Activated naive CD8-positive, alpha-beta T cell treated with anti-CD3 and anti-CD28 coated beads, Interleukin-2, amount 50 U/mL, for 24 hours (primary cell): ENCODE measurements around the gene ATAD3B.
"Not testable (repeated sequence)": the region's sequence is repeated elsewhere in the genome, so short reads cannot be mapped to it uniquely, and the experiment has no call there.

Experiments
- ATAC-seq: fragments of 150-1000 bp; cut with Tn5 transposase; one replicate; pipeline ENCODE4 v1.10.0; 2021
- DNase-seq: peaks from one replicate; pipeline ENCODE4 v3.0.0; 2021
- H3K27ac Mint-ChIP-seq: one replicate; pipeline ENCODE4 v1.8.0; 2021; ENCODE audit warnings: mild to moderate bottlenecking, mixed read lengths
- H3K27me3 Mint-ChIP-seq: one replicate; pipeline ENCODE4 v1.8.0; 2021; ENCODE audit warnings: mixed read lengths
- H3K36me3 Mint-ChIP-seq: one replicate; pipeline ENCODE4 v1.8.0; 2021; ENCODE audit warnings: low read depth, mixed read lengths
- H3K4me1 Mint-ChIP-seq: one replicate; pipeline ENCODE4 v1.8.0; 2021; ENCODE audit warnings: mixed read lengths
- H3K4me3 Mint-ChIP-seq: one replicate; pipeline ENCODE4 v1.8.0; 2021; ENCODE audit warnings: mild to moderate bottlenecking, moderate library complexity, mixed read lengths
- H3K9me3 Mint-ChIP-seq: one replicate; pipeline ENCODE4 v1.8.0; 2021; ENCODE audit warnings: mixed read lengths

ATAD3B gene, protein sequence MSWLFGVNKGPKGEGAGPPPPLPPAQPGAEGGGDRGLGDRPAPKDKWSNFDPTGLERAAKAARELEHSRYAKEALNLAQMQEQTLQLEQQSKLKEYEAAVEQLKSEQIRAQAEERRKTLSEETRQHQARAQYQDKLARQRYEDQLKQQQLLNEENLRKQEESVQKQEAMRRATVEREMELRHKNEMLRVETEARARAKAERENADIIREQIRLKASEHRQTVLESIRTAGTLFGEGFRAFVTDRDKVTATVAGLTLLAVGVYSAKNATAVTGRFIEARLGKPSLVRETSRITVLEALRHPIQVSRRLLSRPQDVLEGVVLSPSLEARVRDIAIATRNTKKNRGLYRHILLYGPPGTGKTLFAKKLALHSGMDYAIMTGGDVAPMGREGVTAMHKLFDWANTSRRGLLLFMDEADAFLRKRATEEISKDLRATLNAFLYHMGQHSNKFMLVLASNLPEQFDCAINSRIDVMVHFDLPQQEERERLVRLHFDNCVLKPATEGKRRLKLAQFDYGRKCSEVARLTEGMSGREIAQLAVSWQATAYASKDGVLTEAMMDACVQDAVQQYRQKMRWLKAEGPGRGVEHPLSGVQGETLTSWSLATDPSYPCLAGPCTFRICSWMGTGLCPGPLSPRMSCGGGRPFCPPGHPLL

DNA sequence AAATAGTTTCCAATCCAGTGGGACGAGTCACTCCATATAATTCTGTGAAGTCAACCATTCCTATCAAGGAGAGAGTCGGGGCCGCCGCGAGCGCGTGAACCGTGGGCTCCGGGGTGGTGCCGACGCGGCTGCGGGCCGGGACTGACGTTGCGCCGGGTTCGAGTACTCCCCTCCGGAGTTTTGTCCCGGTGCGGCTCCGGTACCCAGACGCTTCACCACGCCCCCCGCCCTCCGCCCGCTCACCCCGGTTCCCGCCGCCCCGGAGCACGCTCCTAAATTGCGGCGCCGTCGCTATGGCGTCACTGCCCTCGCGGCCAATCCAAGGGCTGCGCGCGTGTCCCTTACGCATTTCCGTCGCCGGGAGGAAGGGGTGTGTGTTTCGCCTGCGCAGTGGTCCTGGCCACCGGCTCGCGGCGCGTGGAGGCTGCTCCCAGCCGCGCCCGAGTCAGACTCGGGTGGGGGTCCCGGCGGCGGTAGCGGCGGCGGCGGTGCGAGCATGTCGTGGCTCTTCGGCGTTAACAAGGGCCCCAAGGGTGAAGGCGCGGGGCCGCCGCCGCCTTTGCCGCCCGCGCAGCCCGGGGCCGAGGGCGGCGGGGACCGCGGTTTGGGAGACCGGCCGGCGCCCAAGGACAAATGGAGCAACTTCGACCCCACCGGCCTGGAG is at the start of gene ATAD3B:
Gene ATAD3B (plus strand): TSS at position 377 of the 664 bp plus-strand sequence. CDS start 120 bp downstream, at position 497.
- H3K27me3 Mint-ChIP-seq, result no peaks in the 10 kb centered on the region
- H3K27ac Mint-ChIP-seq, result peak within 1 kb of the TSS; percentile 92
- no peaks in the 10 kb centered on the region for H3K9me3 Mint-ChIP-seq
- ATAC-seq, result peak; percentile 95
- peaks cover 34% of the 10 kb centered on the region for H3K4me1 Mint-ChIP-seq
- H3K36me3 Mint-ChIP-seq, result peaks cover 13% of the 10 kb centered on the region
- DNase-seq, result peak; percentile 98
- peak within 1 kb of the TSS; percentile 98 for H3K4me3 Mint-ChIP-seq

DNA sequence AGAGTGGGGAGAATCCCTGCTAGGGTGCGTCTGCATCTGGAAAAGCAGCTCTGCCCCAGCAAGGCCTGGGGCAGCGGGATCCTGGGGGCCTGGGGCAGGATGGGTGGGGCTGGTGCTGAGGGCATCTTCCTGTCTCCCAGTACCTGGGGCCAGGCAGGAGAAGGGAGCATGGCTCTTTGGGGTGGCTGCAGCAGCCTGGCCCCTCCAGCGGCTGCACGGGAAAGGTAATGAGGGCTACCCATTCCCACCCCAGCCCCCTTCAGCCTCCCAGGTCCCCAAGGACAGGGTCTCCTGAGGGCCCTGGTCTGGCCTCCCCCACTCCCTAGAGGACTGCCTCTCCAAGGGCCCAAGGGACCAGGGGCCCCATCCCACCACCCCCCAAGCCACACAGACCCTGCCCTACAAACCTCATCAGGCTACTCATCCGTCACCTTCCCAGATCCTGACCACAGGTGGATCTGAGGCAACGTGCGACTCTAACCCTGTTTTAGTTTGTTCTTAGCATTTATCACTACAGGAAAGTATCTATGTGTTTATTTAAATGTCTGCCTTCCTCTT is 49.6 kb upstream of the ATAD3B start:
- ATAC-seq (no peak), DNase-seq (no peak)
- Mint-ChIP-seq H3K9me3 (no peaks in the 10 kb centered on the region), H3K4me1 (peaks cover 12% of the 10 kb centered on the region), H3K27me3 (peaks cover 9% of the 10 kb centered on the region), H3K4me3 (no peak overlapping the region), H3K36me3 (no peaks in the 10 kb centered on the region), H3K27ac (no peak overlapping the region)

DNA sequence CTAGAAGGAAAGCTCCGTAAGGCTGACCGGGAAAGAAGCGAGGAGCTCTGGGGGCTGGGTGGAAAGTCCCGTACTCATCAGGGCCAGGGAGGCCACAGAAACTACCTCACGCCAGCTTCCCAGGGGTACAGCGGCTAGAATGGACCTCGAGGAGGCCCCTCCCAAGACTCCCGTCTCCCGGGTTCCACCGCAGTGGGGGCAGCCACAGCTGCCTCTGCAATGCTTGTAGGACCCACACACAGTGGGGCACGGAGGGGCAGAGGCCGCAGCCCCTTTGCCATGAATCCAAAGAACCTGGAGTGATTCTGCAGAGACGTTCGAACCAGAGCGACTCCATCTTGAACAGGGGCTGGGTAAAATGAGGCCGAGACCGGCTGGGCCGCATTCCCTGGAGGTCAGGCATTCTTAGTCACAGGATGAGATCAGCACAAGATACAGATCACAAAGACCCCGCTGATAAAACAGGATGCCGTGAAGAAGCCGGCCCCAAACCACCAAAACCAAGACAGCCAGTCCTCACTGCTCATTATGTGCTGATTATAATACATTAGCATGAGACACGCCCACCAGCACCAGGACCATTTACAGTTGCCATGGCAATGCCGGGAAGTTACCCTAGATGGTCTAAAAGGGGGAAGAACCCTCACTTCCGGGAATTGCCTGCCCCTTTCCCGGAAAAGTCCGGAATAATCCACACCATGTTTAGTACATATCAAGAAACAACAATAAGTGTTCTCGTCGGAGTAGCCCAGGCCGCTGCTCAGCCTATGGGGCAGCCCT is 48.9 kb upstream of the ATAD3B start:
- ATAC-seq, result peak; percentile 42

DNA sequence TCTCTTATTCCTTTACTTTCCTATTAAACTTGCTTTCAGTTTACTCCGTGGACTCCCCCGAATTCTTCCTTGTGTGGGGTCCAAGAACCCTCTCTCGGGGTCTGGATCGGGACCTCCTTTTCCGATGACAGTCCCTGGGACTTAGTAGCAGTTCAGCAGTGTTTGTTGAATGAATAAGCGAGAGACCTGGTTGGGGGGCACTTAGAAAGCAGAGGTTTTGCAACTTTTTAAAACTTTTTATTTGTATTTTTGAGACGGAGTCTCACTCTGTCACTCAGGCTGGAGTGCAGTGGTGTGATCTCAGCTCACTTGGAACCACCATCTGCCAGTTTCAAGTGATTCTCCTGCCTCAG is 48.3 kb upstream of the ATAD3B start:
- Mint-ChIP-seq H3K4me3 (no peak overlapping the region), H3K27me3 (peaks cover 10% of the 10 kb centered on the region), H3K36me3 (no peaks in the 10 kb centered on the region), H3K4me1 (peaks cover 9% of the 10 kb centered on the region), H3K27ac (no peak overlapping the region), H3K9me3 (no peaks in the 10 kb centered on the region)
- no peak for DNase-seq
- ATAC-seq, result no peak

More for the DNA sequence above, 48.9 kb upstream of the ATAD3B start:
- peaks cover 12% of the 10 kb centered on the region for H3K4me1 Mint-ChIP-seq
- H3K27me3 Mint-ChIP-seq, result peaks cover 9% of the 10 kb centered on the region
- H3K9me3 Mint-ChIP-seq, result no peaks in the 10 kb centered on the region
- no peak overlapping the region for H3K27ac Mint-ChIP-seq
- no peaks in the 10 kb centered on the region for H3K36me3 Mint-ChIP-seq
- no peak for DNase-seq
- H3K4me3 Mint-ChIP-seq, result no peak overlapping the region

DNA sequence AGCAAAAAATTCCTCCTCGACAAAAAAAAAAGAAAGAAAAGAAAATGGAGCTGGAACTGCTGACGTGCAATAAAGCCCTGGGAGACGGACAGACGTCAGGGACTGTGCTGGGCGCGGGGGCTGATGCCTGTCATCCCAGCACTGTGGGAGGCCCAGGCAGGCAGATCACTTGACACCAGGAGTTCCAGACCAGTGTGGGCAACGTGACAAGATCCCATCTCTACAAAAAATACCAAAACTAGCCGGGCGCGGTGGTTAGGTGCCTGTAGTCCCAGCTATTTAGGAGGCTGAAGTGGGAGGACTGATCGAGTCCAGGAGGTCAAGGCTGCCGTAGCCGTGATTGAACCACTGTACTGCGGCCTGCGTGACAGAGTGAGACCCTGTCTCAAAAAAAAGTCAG is 46.9 kb upstream of the ATAD3B start:
- peaks cover 19% of the 10 kb centered on the region for H3K27me3 Mint-ChIP-seq
- H3K27ac Mint-ChIP-seq, result no peak overlapping the region
- ATAC-seq (no peak), DNase-seq (no peak)
- H3K9me3 Mint-ChIP-seq, result no peaks in the 10 kb centered on the region
- H3K4me1 Mint-ChIP-seq, result peaks cover 10% of the 10 kb centered on the region
- no peak overlapping the region for H3K4me3 Mint-ChIP-seq
- H3K36me3 Mint-ChIP-seq, result peaks cover 2% of the 10 kb centered on the region

DNA sequence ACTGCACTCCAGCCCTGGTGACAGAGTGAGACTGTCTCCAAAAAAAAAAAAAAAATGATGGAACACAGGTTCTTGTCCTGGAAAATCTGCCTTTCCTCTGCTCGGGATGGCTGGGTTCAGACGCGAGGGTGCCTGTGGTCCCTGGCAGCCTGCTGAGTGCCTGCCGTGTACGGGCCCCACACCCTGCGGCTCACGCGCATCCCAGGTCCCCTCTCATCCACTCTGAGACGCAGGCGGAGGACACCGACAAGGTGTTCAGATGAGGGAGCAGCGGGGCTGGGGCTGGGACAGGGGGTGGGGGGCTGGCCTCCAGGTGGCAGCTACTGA is 46.2 kb upstream of the ATAD3B start:
- peaks cover 24% of the 10 kb centered on the region for H3K27me3 Mint-ChIP-seq
- no peak for DNase-seq
- H3K9me3 Mint-ChIP-seq, result no peaks in the 10 kb centered on the region
- peaks cover 10% of the 10 kb centered on the region for H3K4me1 Mint-ChIP-seq
- no peak for ATAC-seq
- no peak overlapping the region for H3K4me3 Mint-ChIP-seq
- H3K27ac Mint-ChIP-seq, result no peak overlapping the region
- H3K36me3 Mint-ChIP-seq, result peaks cover 2% of the 10 kb centered on the region

DNA sequence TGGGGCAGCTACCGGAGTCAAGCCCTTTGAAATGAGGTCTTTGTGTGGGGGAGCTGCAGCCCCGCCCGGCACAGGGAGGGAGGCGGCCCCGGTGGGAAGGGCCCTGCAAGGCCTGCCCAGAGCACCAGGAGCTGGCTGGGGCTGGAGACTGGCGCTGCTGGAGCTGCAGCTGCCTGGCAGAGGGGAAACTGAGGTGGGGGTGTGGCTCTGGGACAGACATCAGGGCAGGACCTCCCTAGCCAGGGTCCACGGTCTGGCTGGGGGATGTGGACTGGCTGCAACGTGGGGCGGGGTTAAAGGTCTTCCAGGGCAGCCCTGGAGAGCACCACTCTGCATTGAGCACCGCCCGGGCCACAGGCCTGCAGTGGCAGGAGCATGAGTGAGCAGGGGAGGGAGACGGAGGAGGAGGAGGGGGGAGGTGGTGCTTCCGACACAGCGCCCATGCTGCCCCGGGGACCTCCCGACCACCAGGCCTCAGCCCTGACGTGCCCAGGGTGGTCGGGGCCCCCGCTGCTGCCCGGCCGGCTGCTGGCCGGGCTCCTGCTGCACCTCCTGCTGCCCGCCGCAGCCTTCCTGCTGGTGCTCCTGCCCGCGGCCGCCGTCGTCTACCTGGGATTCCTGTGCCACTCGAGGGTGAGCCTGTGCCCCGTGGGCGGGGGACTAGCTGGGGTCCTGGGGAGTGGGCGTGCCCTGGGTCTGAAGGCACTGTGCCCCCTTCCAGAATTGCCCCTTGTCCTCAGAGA is 45.6 kb upstream of the ATAD3B start:
- no peak for ATAC-seq
- Mint-ChIP-seq H3K9me3 (no peaks in the 10 kb centered on the region), H3K4me1 (peaks cover 10% of the 10 kb centered on the region), H3K27ac (no peak overlapping the region), H3K36me3 (peaks cover 2% of the 10 kb centered on the region), H3K27me3 (peaks cover 24% of the 10 kb centered on the region), H3K4me3 (no peak overlapping the region)
- DNase-seq, result no peak

DNA sequence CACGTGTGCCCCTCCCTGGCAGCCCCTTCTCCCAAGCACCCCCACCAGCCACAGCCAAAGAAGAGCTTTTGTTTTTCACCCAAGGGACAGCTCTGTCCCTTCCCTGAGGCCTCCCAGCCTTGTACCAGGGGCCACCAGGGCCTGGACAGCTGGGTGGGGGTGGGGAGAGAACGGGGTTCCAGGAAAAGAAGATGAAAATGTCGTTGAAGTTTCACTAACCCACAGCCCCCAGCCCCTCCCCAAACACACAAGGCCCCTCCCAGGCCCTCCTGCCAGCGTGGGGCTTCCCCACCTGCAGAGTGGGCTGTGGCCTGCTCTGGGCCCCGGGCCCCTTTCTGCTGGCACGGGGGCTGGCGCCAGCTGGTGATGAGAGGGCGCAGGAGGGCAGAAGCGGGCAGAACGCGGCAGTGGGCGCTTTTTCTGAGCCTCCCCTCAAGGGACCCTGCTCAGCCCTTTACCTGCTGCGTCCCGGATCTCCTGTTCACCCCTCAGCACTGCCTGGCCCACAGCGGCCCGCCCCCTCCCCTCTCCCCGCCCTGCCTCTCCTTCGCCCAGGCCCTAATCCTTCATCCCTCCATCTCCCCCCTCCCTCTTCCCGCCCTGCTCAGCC is 45.0 kb upstream of the ATAD3B start:
- H3K9me3 Mint-ChIP-seq, result no peaks in the 10 kb centered on the region
- peaks cover 9% of the 10 kb centered on the region for H3K4me1 Mint-ChIP-seq
- peaks cover 24% of the 10 kb centered on the region for H3K27me3 Mint-ChIP-seq
- ATAC-seq (no peak), DNase-seq (no peak)
- H3K4me3 Mint-ChIP-seq, result no peak overlapping the region
- H3K27ac Mint-ChIP-seq, result no peak overlapping the region
- peaks cover 2% of the 10 kb centered on the region for H3K36me3 Mint-ChIP-seq

DNA sequence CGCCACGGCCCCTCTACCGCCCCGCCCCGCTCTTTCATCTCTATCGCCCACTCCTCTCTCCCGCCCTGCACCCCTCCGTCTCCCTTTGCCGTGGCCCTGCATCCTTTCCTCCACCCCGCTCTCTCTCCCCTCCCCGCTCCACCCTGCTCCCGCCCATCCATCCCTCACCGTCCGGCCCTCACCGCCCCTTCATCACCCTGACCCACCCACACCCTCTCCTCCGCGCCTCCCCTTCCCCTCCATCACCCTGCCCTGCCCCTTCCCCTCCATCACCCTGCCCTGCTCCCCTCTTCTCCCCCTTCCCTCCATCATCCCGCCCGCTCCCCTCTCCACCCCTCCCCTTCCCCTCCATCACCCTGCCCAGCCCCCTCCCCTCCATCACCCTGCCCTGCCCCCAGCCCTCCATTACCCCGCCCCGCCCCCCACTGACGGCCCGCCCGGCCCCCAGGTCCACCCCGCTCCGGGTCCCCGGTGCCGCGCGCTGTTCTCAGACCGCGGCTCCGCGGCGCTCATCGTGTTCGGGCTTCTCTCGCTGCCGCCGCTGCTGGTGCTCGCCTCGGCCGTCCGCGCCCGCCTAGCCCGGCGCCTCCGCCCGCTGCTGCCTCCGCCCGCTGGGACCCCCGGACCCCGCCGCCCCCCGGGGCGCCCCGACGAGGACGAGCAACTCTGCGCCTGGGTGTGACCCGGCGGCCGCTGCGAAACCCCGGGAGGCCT is 44.3 kb upstream of the ATAD3B start:
- Mint-ChIP-seq H3K4me3 (no peak overlapping the region), H3K27ac (no peak overlapping the region), H3K9me3 (no peaks in the 10 kb centered on the region), H3K4me1 (peaks cover 8% of the 10 kb centered on the region), H3K27me3 (peaks cover 22% of the 10 kb centered on the region), H3K36me3 (peaks cover 2% of the 10 kb centered on the region)
- ATAC-seq, result no peak
- DNase-seq, result no peak

DNA sequence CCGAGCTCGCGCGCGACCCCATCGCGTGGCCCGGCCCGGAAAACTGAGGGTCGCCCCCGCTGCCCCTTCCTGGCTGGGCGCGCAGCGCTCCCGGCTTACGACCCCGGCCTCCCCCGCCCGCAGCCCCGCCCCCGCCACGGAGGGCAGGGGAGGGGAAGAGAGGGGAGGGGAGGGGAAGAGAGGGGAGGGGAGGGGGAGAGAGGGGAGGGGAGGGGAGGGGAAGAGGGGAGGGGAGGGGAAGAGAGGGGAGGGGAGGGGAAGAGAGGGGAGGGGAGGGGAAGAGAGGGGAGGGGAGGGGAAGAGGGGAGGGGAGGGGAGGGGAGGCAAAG is 43.8 kb upstream of the ATAD3B start:
- DNase-seq (no peak), ATAC-seq (no peak)
- H3K4me1 Mint-ChIP-seq, result peaks cover 4% of the 10 kb centered on the region
- H3K9me3 Mint-ChIP-seq, result no peaks in the 10 kb centered on the region
- peaks cover 2% of the 10 kb centered on the region for H3K36me3 Mint-ChIP-seq
- H3K4me3 Mint-ChIP-seq, result no peak overlapping the region
- peaks cover 21% of the 10 kb centered on the region for H3K27me3 Mint-ChIP-seq
- no peak overlapping the region for H3K27ac Mint-ChIP-seq

DNA sequence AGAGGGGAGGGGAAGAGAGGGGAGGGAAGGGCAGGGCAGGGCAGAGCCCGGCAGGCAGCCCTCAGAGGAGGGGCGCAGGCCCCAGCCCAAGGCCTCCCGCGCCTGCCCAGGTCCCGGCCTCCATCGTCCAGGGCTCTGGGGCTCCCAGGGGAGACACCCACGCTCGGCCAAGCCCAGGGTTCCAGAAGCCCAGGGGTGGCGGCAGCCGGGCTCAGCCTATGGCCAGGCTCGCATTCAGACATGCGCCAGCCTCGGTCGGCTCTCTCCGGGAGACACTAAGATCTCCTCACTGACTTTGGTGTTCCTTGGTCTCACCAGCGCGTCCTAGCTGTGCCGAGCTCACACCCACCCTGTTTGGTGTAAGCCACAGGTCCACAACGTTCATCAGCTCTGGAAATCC is 43.4 kb upstream of the ATAD3B start:
- H3K27me3 Mint-ChIP-seq, result peaks cover 21% of the 10 kb centered on the region
- DNase-seq (no peak), ATAC-seq (no peak)
- peaks cover 2% of the 10 kb centered on the region for H3K4me1 Mint-ChIP-seq
- peak overlapping the region; percentile 21 for H3K27ac Mint-ChIP-seq
- no peaks in the 10 kb centered on the region for H3K9me3 Mint-ChIP-seq
- no peak overlapping the region for H3K4me3 Mint-ChIP-seq
- H3K36me3 Mint-ChIP-seq, result peaks cover 2% of the 10 kb centered on the region

DNA sequence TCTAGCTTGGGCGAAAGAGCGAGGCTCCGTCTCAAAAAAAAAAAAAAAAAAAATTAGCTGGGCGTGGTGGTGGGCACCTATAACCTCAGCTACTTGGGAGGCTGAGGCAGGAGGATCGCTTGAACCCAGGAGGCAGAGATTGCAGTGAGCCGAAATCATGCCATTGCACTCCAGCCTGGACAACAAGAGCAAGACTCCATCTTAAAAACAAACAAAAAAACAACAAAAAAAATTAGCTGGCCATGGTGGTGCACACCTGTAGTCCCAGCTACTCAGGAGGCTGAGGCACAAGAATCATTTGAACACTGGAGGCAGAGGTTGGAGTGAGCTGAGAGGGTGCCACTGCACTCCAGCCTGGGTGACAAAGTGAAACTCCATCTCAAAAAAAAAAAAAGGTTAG is 42.6 kb upstream of the ATAD3B start:
- ATAC-seq, H3K9me3 Mint-ChIP-seq, H3K27ac Mint-ChIP-seq, DNase-seq, H3K4me1 Mint-ChIP-seq, H3K4me3 Mint-ChIP-seq, H3K36me3 Mint-ChIP-seq: not testable (repeated sequence)
- peaks cover 21% of the 10 kb centered on the region for H3K27me3 Mint-ChIP-seq

DNA sequence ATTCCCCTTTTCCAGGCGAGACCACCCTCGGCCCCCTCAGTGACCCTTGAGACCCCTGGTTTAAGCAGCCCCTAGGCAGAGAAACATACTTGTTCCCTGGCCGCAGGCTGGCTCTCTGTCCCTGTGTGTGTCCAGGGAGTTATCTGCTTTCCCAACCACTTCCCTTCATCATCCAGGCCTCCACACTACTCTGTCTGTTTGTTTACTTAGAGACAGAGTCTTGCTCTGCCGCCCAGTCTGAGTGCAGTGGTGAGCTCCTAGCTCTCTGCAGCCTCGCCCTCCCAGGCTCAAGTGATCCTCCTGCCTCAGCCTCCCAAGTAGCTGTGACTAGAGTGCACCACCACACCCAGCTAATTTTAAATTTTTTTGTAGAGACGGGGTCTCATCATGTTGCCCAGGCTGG is 41.9 kb upstream of the ATAD3B start:
- Mint-ChIP-seq H3K4me3 (no peak overlapping the region), H3K36me3 (peaks cover 2% of the 10 kb centered on the region), H3K27ac (no peak overlapping the region), H3K4me1 (peaks cover 7% of the 10 kb centered on the region), H3K27me3 (peaks cover 22% of the 10 kb centered on the region), H3K9me3 (no peaks in the 10 kb centered on the region)
- ATAC-seq, result no peak
- DNase-seq, result no peak
